SU-DHL-6 (cell line): ENCODE measurements around the gene IGSF8.

ENCODE experiments used
- H2AFZ ChIP-seq: fragments of 200-600 bp; sonication (generic); 2 replicates; pipeline ENCODE4 v1.6.1; 2014; ENCODE audit warnings: low read depth, mild to moderate bottlenecking, moderate library complexity, mixed read lengths, antibody characterized with exemption, low read length; ENCODE audit not compliant: severe bottlenecking
- H3F3A ChIP-seq: fragments of 200-600 bp; shearing (Covaris generic); 2 replicates; pipeline ENCODE4 v1.6.0; 2016; ENCODE audit warnings: antibody characterized with exemption, mild to moderate bottlenecking; ENCODE audit not compliant: insufficient read depth
- H3K27ac ChIP-seq: fragments of 200-600 bp; sonication (generic); 2 replicates; pipeline ENCODE4 v1.5.1; 2016; ENCODE audit warnings: low read depth, mild to moderate bottlenecking, low read length, moderate library complexity, mixed read lengths
- H3K27me3 ChIP-seq: fragments of 200-600 bp; sonication (generic), shearing (Covaris generic); 2 replicates; pipeline ENCODE4 v1.6.0; 2014; ENCODE audit warnings: mild to moderate bottlenecking, low read length
- H3K36me3 ChIP-seq: fragments of 200-600 bp; sonication (generic); 2 replicates; pipeline ENCODE4 v1.6.1; 2014; ENCODE audit warnings: mild to moderate bottlenecking, low read length, mixed read lengths
- H3K4me2 ChIP-seq: fragments of 300-600, 200-600 bp; shearing (Covaris generic), sonication (generic); 2 replicates; pipeline ENCODE4 v1.6.0; 2014; ENCODE audit warnings: low read length, low read depth, mild to moderate bottlenecking; ENCODE audit not compliant: poor library complexity, severe bottlenecking
- H3K4me3 ChIP-seq: fragments of 200-600 bp; sonication (generic); 2 replicates; pipeline ENCODE4 v1.5.1; 2014; ENCODE audit warnings: antibody characterized with exemption, low read length, mild to moderate bottlenecking, mixed read lengths; ENCODE audit not compliant: insufficient read depth, poor library complexity, severe bottlenecking
- H3K79me2 ChIP-seq: fragments of 200-600 bp; sonication (generic); 2 replicates; pipeline ENCODE4 v1.6.1; 2014; ENCODE audit warnings: mild to moderate bottlenecking, low read length, moderate library complexity; ENCODE audit not compliant: insufficient read depth
- H3K9ac ChIP-seq: fragments of 200-600 bp; sonication (generic); 2 replicates; pipeline ENCODE4 v1.7.0; 2014; ENCODE audit warnings: mild to moderate bottlenecking, low read length
- H3K9me2 ChIP-seq: fragments of 200-600 bp; sonication (generic); replicated peaks from 2 replicates; pipeline ENCODE4 v1.6.1; 2014; ENCODE audit warnings: low read length; ENCODE audit not compliant: insufficient read depth
- H3K9me3 ChIP-seq: fragments of 200-600 bp; sonication (generic); 2 replicates; pipeline ENCODE4 v1.6.1; 2014; ENCODE audit warnings: low read length, mixed read lengths; ENCODE audit not compliant: insufficient read depth
- H4K20me1 ChIP-seq: fragments of 200-600 bp; sonication (generic); 2 replicates; pipeline ENCODE4 v1.6.1; 2014; ENCODE audit warnings: low read depth, mild to moderate bottlenecking, antibody characterized with exemption, low read length, moderate library complexity, mixed read lengths
- EZH2phosphoT487 ChIP-seq: fragments of 200-600 bp; sonication (generic), shearing (Covaris generic); conservative IDR thresholded peaks from 2 replicates; pipeline ENCODE4 v1.6.1; 2018; ENCODE audit warnings: mild to moderate bottlenecking, antibody characterized with exemption, low read length, moderate library complexity, mixed read lengths
- TF ChIP-seq, protein P1 (sequence below): fragments of 200-600 bp; sonication (generic); IDR thresholded peaks from one replicate; pipeline ENCODE4 v1.5.1; 2017; ENCODE audit warnings: antibody characterized with exemption, mild to moderate bottlenecking, low read length, moderate library complexity; ENCODE audit not compliant: insufficient read depth, poor library complexity, severe bottlenecking

IGSF8 gene

DNA sequence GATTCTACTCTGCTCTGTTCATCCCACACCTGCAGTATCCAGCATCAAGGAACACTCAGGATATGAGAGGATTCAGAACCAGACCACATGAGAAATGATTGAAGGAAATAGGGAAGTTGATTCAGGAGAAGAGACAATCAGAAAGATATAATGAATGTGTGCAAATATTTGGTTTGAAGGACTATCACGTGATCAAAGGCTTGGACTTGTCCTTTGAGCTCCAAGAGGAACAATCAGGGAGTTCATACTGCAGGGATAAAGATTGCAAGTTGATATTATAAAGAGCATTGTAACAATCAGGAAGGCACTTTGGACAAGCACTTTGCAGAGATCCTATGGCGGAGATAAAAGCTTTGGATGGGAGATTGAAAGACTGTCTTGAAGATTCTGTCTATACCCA, 52.8 kb downstream of the IGSF8 start:
- no peak overlapping the region for H3K27ac ChIP-seq

DNA sequence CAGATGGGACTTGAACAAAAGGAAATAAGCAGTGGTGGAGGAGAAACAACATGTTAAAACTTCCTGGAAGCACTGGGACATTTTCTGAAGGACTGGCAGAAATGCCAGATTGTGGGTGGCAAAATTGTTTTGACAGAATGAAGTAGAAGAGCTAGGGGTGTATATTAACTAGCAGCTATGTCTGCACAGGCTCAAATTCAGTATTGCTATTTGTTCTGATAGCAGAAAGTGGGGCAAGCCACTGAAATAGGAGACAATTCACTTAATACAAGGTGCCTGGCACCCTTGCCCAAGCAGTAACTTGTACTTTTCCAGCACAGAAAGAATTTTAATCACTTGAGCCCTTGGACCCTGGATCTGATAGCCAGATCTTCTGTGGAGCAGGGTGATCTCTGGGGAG, 54.9 kb downstream of the IGSF8 start:
- no peak overlapping the region for H3K9ac ChIP-seq
- no peak overlapping the region for H2AFZ ChIP-seq
- no peak overlapping the region for H3K4me3 ChIP-seq
- H4K20me1 ChIP-seq: no peaks in the 10 kb centered on the region
- TF ChIP-seq, protein P1, sequence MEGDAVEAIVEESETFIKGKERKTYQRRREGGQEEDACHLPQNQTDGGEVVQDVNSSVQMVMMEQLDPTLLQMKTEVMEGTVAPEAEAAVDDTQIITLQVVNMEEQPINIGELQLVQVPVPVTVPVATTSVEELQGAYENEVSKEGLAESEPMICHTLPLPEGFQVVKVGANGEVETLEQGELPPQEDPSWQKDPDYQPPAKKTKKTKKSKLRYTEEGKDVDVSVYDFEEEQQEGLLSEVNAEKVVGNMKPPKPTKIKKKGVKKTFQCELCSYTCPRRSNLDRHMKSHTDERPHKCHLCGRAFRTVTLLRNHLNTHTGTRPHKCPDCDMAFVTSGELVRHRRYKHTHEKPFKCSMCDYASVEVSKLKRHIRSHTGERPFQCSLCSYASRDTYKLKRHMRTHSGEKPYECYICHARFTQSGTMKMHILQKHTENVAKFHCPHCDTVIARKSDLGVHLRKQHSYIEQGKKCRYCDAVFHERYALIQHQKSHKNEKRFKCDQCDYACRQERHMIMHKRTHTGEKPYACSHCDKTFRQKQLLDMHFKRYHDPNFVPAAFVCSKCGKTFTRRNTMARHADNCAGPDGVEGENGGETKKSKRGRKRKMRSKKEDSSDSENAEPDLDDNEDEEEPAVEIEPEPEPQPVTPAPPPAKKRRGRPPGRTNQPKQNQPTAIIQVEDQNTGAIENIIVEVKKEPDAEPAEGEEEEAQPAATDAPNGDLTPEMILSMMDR: no peak
- no peak for TF ChIP-seq EZH2phosphoT487
- H3K27me3 ChIP-seq: no peaks in the 10 kb centered on the region
- no peaks in the 10 kb centered on the region for H3K79me2 ChIP-seq
- no peak overlapping the region for H3K27ac ChIP-seq
- no peak overlapping the region for H3K4me2 ChIP-seq
- H3K9me3 ChIP-seq: no peaks in the 10 kb centered on the region
- no peaks in the 10 kb centered on the region for H3K36me3 ChIP-seq
- no peaks in the 10 kb centered on the region for H3K9me2 ChIP-seq
- no peaks in the 10 kb centered on the region for H3F3A ChIP-seq

More for the DNA sequence above, 52.8 kb downstream of the IGSF8 start:
- Histone ChIP-seq H3K36me3 (no peaks in the 10 kb centered on the region), H3K4me2 (no peak overlapping the region), H3K9ac (no peak overlapping the region), H3K79me2 (no peaks in the 10 kb centered on the region), H3K9me3 (no peaks in the 10 kb centered on the region), H2AFZ (no peak overlapping the region), H3K27me3 (no peaks in the 10 kb centered on the region), H3K9me2 (no peaks in the 10 kb centered on the region), H3K4me3 (no peak overlapping the region), H4K20me1 (no peaks in the 10 kb centered on the region), H3F3A (no peaks in the 10 kb centered on the region)
- TF ChIP-seq, protein P1: no peak
- no peak for TF ChIP-seq EZH2phosphoT487
